Umbilical cord (tissue), 2 donors: ENCODE measurements around the gene PTPN11. TPM values are rescaled to one million over a fixed set of nuclear protein-coding genes. Genes with fewer than 3 reads are reported as not detected.
"Not testable (repeated sequence)": the region's sequence is repeated elsewhere in the genome, so short reads cannot be mapped to it uniquely, and the experiment has no call there.

ENCODE experiments used
- DNase-seq: peaks from one replicate; pipeline ENCODE4 v3.0.0-alpha.2; 2015; ENCODE audit warnings: low spot score
- total RNA-seq: library from RNA; depleted of rRNA; stranded (reverse); fragments of >200 nt; gene quantifications from one replicate; pipeline ENCODE4 v1.2.3, GENCODE V29; 2014; ENCODE audit warnings: low replicate concordance; ENCODE audit not compliant: insufficient read depth

Gene PTPN11
- total RNA-seq, 1 donor from 2014 or later, result 85.7 TPM

GRCh38 chr12:112448165-112448564, 29.4 kb downstream of the PTPN11 start:
- DNase-seq, result peak; percentile 38

GRCh38 chr12:112450725-112451124, 32.0 kb downstream of the PTPN11 start:
- DNase-seq, result no peak

GRCh38 chr12:112456029-112456428, 37.3 kb downstream of the PTPN11 start:
- no peak for DNase-seq

DNA sequence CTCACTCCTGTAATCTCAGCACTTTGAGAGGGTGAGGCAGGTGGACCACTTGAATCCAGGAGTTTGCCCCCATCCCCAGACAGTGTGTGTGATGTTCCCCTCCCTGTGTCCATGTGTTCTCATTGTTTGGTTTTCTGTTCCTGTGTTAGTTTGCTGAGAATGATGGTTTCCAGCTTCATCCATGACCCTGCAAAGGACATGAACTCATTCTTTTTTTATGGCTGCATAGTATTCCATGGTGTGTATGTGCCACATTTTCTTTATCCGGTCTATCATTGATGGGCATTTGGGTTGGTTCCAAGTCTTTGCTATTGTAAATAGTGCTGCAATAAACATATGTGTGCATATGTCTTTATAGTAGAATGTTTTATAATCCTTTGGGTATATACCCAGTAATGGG, 38.4 kb downstream of the PTPN11 start:
- DNase-seq, result not testable (repeated sequence)

- no peak for DNase-seq
Measured at GRCh38 chr12:112458330-112458729, 39.6 kb downstream of the PTPN11 start.

- DNase-seq, result no peak
Measured at GRCh38 chr12:112458751-112459150, 40.0 kb downstream of the PTPN11 start.

DNA sequence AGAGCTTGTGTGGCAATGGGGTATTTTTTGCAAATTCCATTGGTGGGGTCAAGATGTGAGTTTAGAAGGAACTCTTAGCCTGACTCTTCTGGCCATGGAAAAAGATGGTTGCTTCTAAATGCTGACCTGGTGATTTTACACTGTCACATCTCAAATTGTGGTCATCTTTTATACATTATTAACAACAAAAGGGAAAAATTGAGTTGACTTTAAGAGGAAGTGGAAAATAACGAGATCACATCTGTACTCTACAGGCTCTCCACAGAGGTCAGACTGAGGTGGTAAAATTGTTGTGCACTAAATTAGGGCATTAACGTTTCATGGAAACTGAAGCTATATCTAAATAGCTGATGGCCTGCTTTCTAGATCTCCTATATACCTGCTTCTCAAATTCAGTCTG, 44.7 kb downstream of the PTPN11 start:
- no peak for DNase-seq

GRCh38 chr12:112464605-112465004, 45.9 kb downstream of the PTPN11 start:
- DNase-seq, result no peak

GRCh38 chr12:112466011-112466422, 47.3 kb downstream of the PTPN11 start:
- no peak for DNase-seq

DNA sequence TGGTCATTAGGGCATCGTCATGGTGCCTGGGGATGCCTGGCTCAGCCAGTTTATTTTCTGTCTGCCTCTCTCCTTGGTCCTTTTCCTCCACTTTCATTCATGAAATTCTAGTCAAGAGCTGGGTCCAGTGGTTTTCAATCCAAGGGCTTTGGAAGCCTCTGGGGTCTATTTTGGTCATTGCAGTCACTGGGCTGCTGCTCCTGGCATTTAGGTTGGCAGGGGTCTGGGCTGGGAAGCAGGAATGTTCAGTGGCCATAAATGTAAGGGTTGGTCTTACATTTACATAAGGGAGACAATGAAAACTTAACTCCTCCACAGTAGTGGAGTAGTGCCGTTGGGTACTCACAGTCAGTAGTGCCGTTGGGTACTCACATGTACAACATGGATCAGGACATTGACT, 48.1 kb downstream of the PTPN11 start:
- no peak for DNase-seq

DNA sequence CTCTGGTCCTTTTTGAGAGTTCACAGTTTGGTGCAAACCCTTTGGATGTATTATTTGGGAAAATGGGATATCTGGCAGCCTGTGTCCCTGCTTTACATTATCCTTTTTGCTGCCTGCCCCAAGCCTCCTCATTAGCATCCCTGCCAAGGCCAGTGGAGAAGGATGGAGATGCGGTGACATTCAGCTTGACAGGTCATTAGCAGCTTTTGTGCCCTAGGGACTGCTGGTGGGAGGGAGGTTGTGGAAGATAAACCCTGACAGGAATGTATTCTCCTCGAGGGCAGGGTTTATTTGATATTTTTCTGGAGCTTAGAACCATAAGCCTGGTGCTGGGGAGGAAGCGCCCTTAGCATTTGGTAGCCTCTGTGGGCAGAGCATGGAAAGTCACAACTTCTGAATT, 49.3 kb downstream of the PTPN11 start:
- DNase-seq, result no peak

- DNase-seq, result no peak
Measured at GRCh38 chr12:112473056-112473455, 54.3 kb downstream of the PTPN11 start.

- DNase-seq, result no peak
Measured at GRCh38 chr12:112479413-112479812, 60.7 kb downstream of the PTPN11 start.

GRCh38 chr12:112480931-112481330, 62.2 kb downstream of the PTPN11 start:
- DNase-seq, result no peak

DNA sequence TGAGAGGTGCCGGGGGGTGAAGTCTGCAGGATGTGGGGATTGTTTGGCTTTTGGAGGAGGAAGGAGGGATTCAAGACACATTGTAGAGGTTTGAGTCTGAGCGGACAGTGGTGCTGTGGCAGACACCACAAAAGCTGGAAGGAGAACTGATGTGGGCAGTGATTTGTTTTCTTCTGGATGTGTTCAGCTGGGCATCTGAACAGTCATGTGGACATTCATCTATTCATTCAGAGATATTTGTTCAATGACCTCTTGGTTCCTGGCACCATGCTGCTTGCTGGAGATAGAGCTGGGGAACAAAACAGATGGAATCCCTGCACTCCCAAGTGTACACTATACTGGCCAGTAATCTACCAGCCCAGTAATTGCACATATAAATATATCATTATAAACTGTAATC, 64.0 kb downstream of the PTPN11 start:
- no peak for DNase-seq

DNA sequence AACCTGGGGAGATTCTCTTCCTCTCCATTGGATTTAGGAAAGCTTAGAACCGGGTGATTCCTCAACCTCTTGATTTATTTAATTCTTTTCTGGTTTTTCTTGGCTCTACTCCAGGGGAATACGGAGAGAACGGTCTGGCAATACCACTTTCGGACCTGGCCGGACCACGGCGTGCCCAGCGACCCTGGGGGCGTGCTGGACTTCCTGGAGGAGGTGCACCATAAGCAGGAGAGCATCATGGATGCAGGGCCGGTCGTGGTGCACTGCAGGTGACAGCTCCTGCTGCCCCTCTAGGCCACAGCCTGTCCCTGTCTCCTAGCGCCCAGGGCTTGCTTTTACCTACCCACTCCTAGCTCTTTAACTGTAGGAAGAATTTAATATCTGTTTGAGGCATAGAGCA, 67.6 kb downstream of the PTPN11 start:
- DNase-seq, result no peak

GRCh38 chr12:112488257-112488876, 69.6 kb downstream of the PTPN11 start:
- no peak for DNase-seq

DNA sequence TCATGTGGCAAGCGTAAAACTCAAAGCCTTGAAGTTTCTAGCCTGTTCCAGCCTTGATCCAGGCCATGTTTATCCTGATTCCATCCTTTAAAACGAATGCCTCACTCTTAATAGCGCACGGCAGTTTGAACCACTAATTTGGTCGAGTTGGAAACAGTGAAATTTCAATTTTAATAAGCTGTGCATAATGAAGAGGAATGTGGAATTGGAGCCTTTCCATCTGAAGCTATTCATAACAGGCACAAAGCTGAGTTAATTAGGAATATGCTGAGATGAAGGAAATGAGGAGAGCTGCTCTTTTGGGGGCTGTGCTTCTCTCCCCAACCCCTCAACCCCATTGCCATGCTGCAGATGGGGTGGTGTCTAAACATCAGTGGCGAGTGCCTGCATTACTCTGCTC, 70.7 kb downstream of the PTPN11 start:
- DNase-seq, result no peak

GRCh38 chr12:112496496-112496895, 77.7 kb downstream of the PTPN11 start:
- DNase-seq, result no peak

- no peak for DNase-seq
Measured at GRCh38 chr12:112498580-112498979, 79.8 kb downstream of the PTPN11 start.

GRCh38 chr12:112503512-112503911, 84.8 kb downstream of the PTPN11 start:
- DNase-seq, result no peak

GRCh38 chr12:112506513-112507166, 87.9 kb downstream of the PTPN11 start:
- DNase-seq, result no peak

GRCh38 chr12:112513471-112513870, 94.7 kb downstream of the PTPN11 start:
- no peak for DNase-seq

DNA sequence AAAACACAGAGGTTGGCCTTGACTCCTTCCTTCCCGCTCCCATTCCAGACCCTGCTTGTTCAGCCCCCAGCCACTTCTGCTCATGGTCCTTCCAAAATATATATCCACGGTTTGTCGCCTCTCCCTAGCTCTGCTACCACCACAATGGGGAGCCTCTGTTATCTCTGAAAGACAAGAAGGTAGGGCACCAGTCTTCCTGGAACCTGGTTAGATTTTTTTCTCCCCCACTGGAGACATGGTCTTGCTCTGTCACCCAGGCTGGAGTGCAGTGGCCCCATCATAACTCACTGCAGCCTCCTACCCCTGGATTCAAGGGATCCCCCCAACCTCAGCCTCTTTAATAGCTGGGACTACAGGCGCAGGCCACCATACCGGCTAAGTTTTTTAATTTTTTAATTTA, 95.7 kb downstream of the PTPN11 start:
- DNase-seq, result no peak
